ENCODE results near the gene SAMD4A. TPM values are rescaled to one million over a fixed set of nuclear protein-coding genes. Genes with fewer than 3 reads are reported as not detected.

SAMD4A gene
- total RNA-seq, 2 donors from 2014 or later = 1.9 to 8.0 TPM

GRCh38 chr14:54735424-54735823 is 168.5 kb downstream of the SAMD4A start:
- H3K4me1 ChIP-seq (ENCODE audit: control insufficient read depth, insufficient read depth, low read length) = peaks cover 4% of the 10 kb centered on the region
- no peak overlapping the region for H3K27ac ChIP-seq (ENCODE audit: low read depth, low read length)
- no peaks in the 10 kb centered on the region for H3K9me3 ChIP-seq (ENCODE audit: control insufficient read depth, low read length)
- Mint-ChIP-seq H3K27ac (no peak overlapping the region), H3K27me3 (ENCODE audit: insufficient read depth) (no peaks in the 10 kb centered on the region), H3K36me3 (ENCODE audit: low read depth) (no peaks in the 10 kb centered on the region), H3K9me3 (no peaks in the 10 kb centered on the region), H3K4me3 (no peak overlapping the region), H3K4me1 (peaks cover 11% of the 10 kb centered on the region)
- no peak for DNase-seq
- TF ChIP-seq CTCF (conservative IDR thresholded peaks at IDR 0.05) = no peak
- H3K36me3 ChIP-seq (ENCODE audit: control insufficient read depth, insufficient read depth, low read length) = no peaks in the 10 kb centered on the region
- H3K27me3 ChIP-seq (ENCODE audit: control insufficient read depth, insufficient read depth, low read length, poor library complexity, severe bottlenecking) = no peaks in the 10 kb centered on the region
- WGBS, 2 experiments (ENCODE audit: insufficient coverage in 1 of 2, insufficient read length in 1 of 2) = 75 to 88% methylated on average over 1 to 3 of the region's 3 CpGs
- no peak overlapping the region for H3K4me3 ChIP-seq (ENCODE audit: low read length)
- no peak overlapping the region for H3K9ac ChIP-seq (ENCODE audit: extremely low read depth, low read length, poor library complexity, severe bottlenecking)

GRCh38 chr14:54737132-54737711 is 170.3 kb downstream of the SAMD4A start:
- Histone ChIP-seq H3K36me3 (ENCODE audit: control insufficient read depth, insufficient read depth, low read length) (no peaks in the 10 kb centered on the region), H3K4me3 (ENCODE audit: low read length) (no peak overlapping the region), H3K27ac (ENCODE audit: low read depth, low read length) (no peak overlapping the region), H3K9ac (ENCODE audit: extremely low read depth, low read length, poor library complexity, severe bottlenecking) (no peak overlapping the region), H3K4me1 (ENCODE audit: control insufficient read depth, insufficient read depth, low read length) (peaks cover 4% of the 10 kb centered on the region), H3K9me3 (ENCODE audit: control insufficient read depth, low read length) (no peaks in the 10 kb centered on the region), H3K27me3 (ENCODE audit: control insufficient read depth, insufficient read depth, low read length, poor library complexity, severe bottlenecking) (no peaks in the 10 kb centered on the region)
- Mint-ChIP-seq H3K4me1 (peaks cover 12% of the 10 kb centered on the region), H3K4me3 (no peak overlapping the region), H3K36me3 (ENCODE audit: low read depth) (no peaks in the 10 kb centered on the region), H3K27me3 (ENCODE audit: insufficient read depth) (no peaks in the 10 kb centered on the region), H3K27ac (no peak overlapping the region), H3K9me3 (no peaks in the 10 kb centered on the region)
- DNase-seq = no peak
- TF ChIP-seq CTCF (conservative IDR thresholded peaks at IDR 0.05) = no peak
- 79 to 100% methylated on average over 2 to 5 of the region's 5 CpGs for WGBS, 2 experiments (ENCODE audit: insufficient coverage in 1 of 2, insufficient read length in 1 of 2)

GRCh38 chr14:54738009-54738408 is 171.1 kb downstream of the SAMD4A start:
- no peak for DNase-seq
- Histone ChIP-seq H3K27ac (ENCODE audit: low read depth, low read length) (no peak overlapping the region), H3K9me3 (ENCODE audit: control insufficient read depth, low read length) (no peaks in the 10 kb centered on the region), H3K9ac (ENCODE audit: extremely low read depth, low read length, poor library complexity, severe bottlenecking) (no peak overlapping the region), H3K4me3 (ENCODE audit: low read length) (no peak overlapping the region), H3K36me3 (ENCODE audit: control insufficient read depth, insufficient read depth, low read length) (no peaks in the 10 kb centered on the region), H3K4me1 (ENCODE audit: control insufficient read depth, insufficient read depth, low read length) (peaks cover 4% of the 10 kb centered on the region), H3K27me3 (ENCODE audit: control insufficient read depth, insufficient read depth, low read length, poor library complexity, severe bottlenecking) (no peaks in the 10 kb centered on the region)
- no peak overlapping the region for H3K27ac Mint-ChIP-seq
- no peak for TF ChIP-seq CTCF (conservative IDR thresholded peaks at IDR 0.05)
- no peak overlapping the region for H3K4me3 Mint-ChIP-seq
- H3K27me3 Mint-ChIP-seq (ENCODE audit: insufficient read depth) = no peaks in the 10 kb centered on the region
- no peaks in the 10 kb centered on the region for H3K36me3 Mint-ChIP-seq (ENCODE audit: low read depth)
- WGBS, 2 experiments (ENCODE audit: insufficient coverage in 1 of 2, insufficient read length in 1 of 2) = 89 to 97% methylated on average over 3 to 4 of the region's 4 CpGs
- peaks cover 12% of the 10 kb centered on the region for H3K4me1 Mint-ChIP-seq
- no peaks in the 10 kb centered on the region for H3K9me3 Mint-ChIP-seq
